OCI-LY7 (cell line): ENCODE results near the gene RXFP2. TPM values are rescaled to one million over a fixed set of nuclear protein-coding genes. Genes with fewer than 3 reads are reported as not detected.

Experiments
- BruUV-seq: library from RNA; stranded (reverse); fragments of 400-500 nt; replicated peaks from 2 replicates; lab custom pipeline; 2021; lab: Mats Ljungman, UMichigan
- CTCF ChIA-PET: fragments of 300-600 bp; sonication (Branson Sonifier 250); formaldehyde crosslinking; loops from one replicate; lab custom pipeline; 2022; ENCODE audit warnings: antibody characterized with exemption; ENCODE audit not compliant: unreplicated experiment; lab: Charles Lee
- POLR2A ChIA-PET: fragments of 300-600 bp; sonication (Branson Sonifier 250); formaldehyde crosslinking; loops from one replicate; lab custom pipeline; 2022; ENCODE audit warnings: antibody characterized with exemption; lab: Charles Lee
- DNase-seq: peaks from one replicate; pipeline ENCODE4 v3.0.0-alpha.2; 2015; ENCODE audit warnings: low spot score
- H2AFZ ChIP-seq: fragments of 200-600 bp; sonication (generic), shearing (Covaris generic); 2 replicates; pipeline ENCODE4 v1.6.1; 2014; ENCODE audit warnings: mild to moderate bottlenecking, antibody characterized with exemption, low read length, moderate library complexity
- H3K27ac ChIP-seq: fragments of 200-600 bp; sonication (generic); 2 replicates; pipeline ENCODE4 v1.5.1; 2014; ENCODE audit warnings: mixed run types, low read depth, mild to moderate bottlenecking, moderate library complexity, low read length, inconsistent platforms; ENCODE audit not compliant: poor library complexity, severe bottlenecking
- H3K36me3 ChIP-seq: fragments of 200-600 bp; sonication (generic); 2 replicates; pipeline ENCODE4 v1.6.1; 2014; ENCODE audit warnings: mild to moderate bottlenecking, antibody characterized with exemption, low read length, moderate library complexity, mixed read lengths; ENCODE audit not compliant: insufficient read depth
- H3K4me1 ChIP-seq: fragments of 200-600 bp; sonication (generic); 2 replicates; pipeline ENCODE4 v1.5.1; 2014; ENCODE audit warnings: mild to moderate bottlenecking, low read length; ENCODE audit not compliant: insufficient read depth, poor library complexity, severe bottlenecking
- H3K4me2 ChIP-seq: fragments of 200-600 bp; sonication (generic); 2 replicates; pipeline ENCODE4 v1.6.1; 2014; ENCODE audit warnings: mild to moderate bottlenecking, low read length
- H3K4me3 ChIP-seq: fragments of 200-600 bp; sonication (generic); 2 replicates; pipeline ENCODE4 v1.5.1; 2014; ENCODE audit warnings: mild to moderate bottlenecking, low read depth, low read length; ENCODE audit not compliant: poor library complexity, severe bottlenecking
- H3K79me2 ChIP-seq: fragments of 200-600 bp; sonication (generic); 2 replicates; pipeline ENCODE4 v1.6.1; 2016; ENCODE audit warnings: low read depth, mild to moderate bottlenecking, low read length, moderate library complexity, mixed read lengths; ENCODE audit not compliant: insufficient read depth
- H3K9me2 ChIP-seq: fragments of 200-600 bp; sonication (generic); 2 replicates; pipeline ENCODE4 v1.6.1; 2016; ENCODE audit warnings: mild to moderate bottlenecking, low read length, mixed read lengths; ENCODE audit not compliant: insufficient read depth
- H3K9me3 ChIP-seq: fragments of 200-600 bp; sonication (generic); 2 replicates; pipeline ENCODE4 v1.6.1; 2014; ENCODE audit warnings: mild to moderate bottlenecking, mixed run types, low read length, mixed read lengths
- H4K20me1 ChIP-seq: fragments of 200-600 bp; sonication (generic); 2 replicates; pipeline ENCODE4 v1.6.1; 2014; ENCODE audit warnings: mild to moderate bottlenecking, antibody characterized with exemption, low read length, moderate library complexity, mixed read lengths; ENCODE audit not compliant: insufficient read depth
- EZH2phosphoT487 ChIP-seq: fragments of 200-600 bp; sonication (generic); IDR thresholded peaks from 2 replicates; pipeline ENCODE4 v1.6.1; 2018; ENCODE audit warnings: low read depth, borderline replicate concordance, mild to moderate bottlenecking, mixed run types, antibody characterized with exemption, low read length, moderate library complexity, mixed read lengths
- intact Hi-C: fragments of 100-400 bp; cut with micrococcal nuclease; formaldehyde crosslinking; loops from one replicate; pipeline ENCODE4 v1.10.0; 2022; ENCODE audit not compliant: unreplicated experiment
- total RNA-seq, 2 experiments: library from RNA; depleted of rRNA in 1 of 2; stranded (reverse); fragments of >200 nt in 1 of 2; shearing (Covaris generic) in 1 of 2; gene quantifications; 2 replicates each; pipeline ENCODE4 v1.2.3, GENCODE V29; 2014 to 2022
- TF ChIP-seq, protein P1 (sequence below): fragments of 200-600 bp; sonication (generic); conservative IDR thresholded peaks from 2 replicates; pipeline ENCODE4 v1.5.1; 2014; ENCODE audit warnings: mild to moderate bottlenecking, antibody characterized with exemption, low read length, moderate library complexity, mixed read lengths

RXFP2 gene
- total RNA-seq, 2 experiments from 2014 or later: not detected

GRCh38 chr13:31719214-31719613, 20.1 kb upstream of the RXFP2 start:
- no peak for TF ChIP-seq EZH2phosphoT487
- TF ChIP-seq, protein P1, sequence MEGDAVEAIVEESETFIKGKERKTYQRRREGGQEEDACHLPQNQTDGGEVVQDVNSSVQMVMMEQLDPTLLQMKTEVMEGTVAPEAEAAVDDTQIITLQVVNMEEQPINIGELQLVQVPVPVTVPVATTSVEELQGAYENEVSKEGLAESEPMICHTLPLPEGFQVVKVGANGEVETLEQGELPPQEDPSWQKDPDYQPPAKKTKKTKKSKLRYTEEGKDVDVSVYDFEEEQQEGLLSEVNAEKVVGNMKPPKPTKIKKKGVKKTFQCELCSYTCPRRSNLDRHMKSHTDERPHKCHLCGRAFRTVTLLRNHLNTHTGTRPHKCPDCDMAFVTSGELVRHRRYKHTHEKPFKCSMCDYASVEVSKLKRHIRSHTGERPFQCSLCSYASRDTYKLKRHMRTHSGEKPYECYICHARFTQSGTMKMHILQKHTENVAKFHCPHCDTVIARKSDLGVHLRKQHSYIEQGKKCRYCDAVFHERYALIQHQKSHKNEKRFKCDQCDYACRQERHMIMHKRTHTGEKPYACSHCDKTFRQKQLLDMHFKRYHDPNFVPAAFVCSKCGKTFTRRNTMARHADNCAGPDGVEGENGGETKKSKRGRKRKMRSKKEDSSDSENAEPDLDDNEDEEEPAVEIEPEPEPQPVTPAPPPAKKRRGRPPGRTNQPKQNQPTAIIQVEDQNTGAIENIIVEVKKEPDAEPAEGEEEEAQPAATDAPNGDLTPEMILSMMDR: no peak
- Histone ChIP-seq H3K4me3 (no peak overlapping the region), H3K27ac (no peak overlapping the region), H3K9me3 (no peaks in the 10 kb centered on the region), H3K4me1 (no peaks in the 10 kb centered on the region), H2AFZ (no peak overlapping the region), H3K9me2 (no peaks in the 10 kb centered on the region), H3K79me2 (no peaks in the 10 kb centered on the region), H3K36me3 (no peaks in the 10 kb centered on the region), H4K20me1 (no peaks in the 10 kb centered on the region), H3K4me2 (no peak overlapping the region)
- POLR2A ChIA-PET: no interaction called here
- no peak for DNase-seq
- intact Hi-C loops: no loop called here
- BruUV-seq: no TSS peak
- CTCF ChIA-PET: no interaction called here

DNA sequence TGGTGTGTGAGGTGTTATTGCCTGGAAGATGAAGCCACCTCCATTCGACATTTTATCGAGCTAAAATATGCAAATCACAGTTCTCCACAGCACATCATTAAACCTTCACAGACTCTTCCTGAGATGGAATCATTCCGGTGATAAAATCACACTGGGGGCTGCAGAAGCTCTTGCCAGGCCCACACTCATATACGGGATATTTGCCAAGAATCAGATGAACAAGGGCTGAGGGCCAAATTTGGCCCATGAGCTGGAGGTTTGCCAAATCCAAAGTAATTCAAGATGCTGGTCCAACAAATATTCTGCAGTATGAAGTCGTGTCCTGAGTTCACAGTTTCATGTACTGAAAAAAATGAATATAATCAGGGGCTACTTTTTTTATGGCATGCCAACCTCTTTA, 16.7 kb upstream of the RXFP2 start:
- CTCF ChIA-PET: no interaction called here
- POLR2A ChIA-PET: no interaction called here
- TF ChIP-seq EZH2phosphoT487: no peak
- TF ChIP-seq, protein P1: no peak
- Histone ChIP-seq H3K4me1 (no peaks in the 10 kb centered on the region), H3K27ac (no peak overlapping the region), H3K9me3 (no peaks in the 10 kb centered on the region), H3K79me2 (no peaks in the 10 kb centered on the region), H4K20me1 (no peaks in the 10 kb centered on the region), H3K4me3 (no peak overlapping the region), H3K4me2 (no peak overlapping the region), H3K36me3 (no peaks in the 10 kb centered on the region), H2AFZ (no peak overlapping the region), H3K9me2 (no peaks in the 10 kb centered on the region)
- DNase-seq: no peak
- BruUV-seq: no TSS peak
- intact Hi-C loops: no loop called here

GRCh38 chr13:31725841-31726240, 13.5 kb upstream of the RXFP2 start:
- Histone ChIP-seq H3K4me3 (no peak overlapping the region), H3K9me2 (no peaks in the 10 kb centered on the region), H3K79me2 (no peaks in the 10 kb centered on the region), H3K27ac (no peak overlapping the region), H3K4me2 (no peak overlapping the region), H4K20me1 (no peaks in the 10 kb centered on the region), H3K9me3 (no peaks in the 10 kb centered on the region), H3K4me1 (no peaks in the 10 kb centered on the region), H2AFZ (no peak overlapping the region), H3K36me3 (no peaks in the 10 kb centered on the region)
- ChIA-PET POLR2A (no interaction called here), CTCF (no interaction called here)
- intact Hi-C loops: no loop called here
- no TSS peak for BruUV-seq
- DNase-seq: no peak
- TF ChIP-seq EZH2phosphoT487: no peak
- TF ChIP-seq, protein P1: no peak
